Measurements from ENCODE around the gene SPECC1L. TPM values are rescaled to one million over a fixed set of nuclear protein-coding genes. Genes with fewer than 3 reads are reported as not detected.
A peak's percentile ranks its signal among the peaks of the same experiment; 100 is the strongest.

SPECC1L gene
- 10 to 100 TPM; 61.9 to 69.1 TPM for total RNA-seq
- polyA plus RNA-seq (2013, experiment 1 of 2): 37.2 TPM
- 37.3 TPM for polyA plus RNA-seq (2013, experiment 2 of 2)
- long read RNA-seq, experiment 1, partial matches to known transcripts: 7 of 7 reads
- long read RNA-seq, experiment 1, other reads (novel, unspliced or antisense): 0 of 7 reads
- long read RNA-seq, experiment 2, full-length matches to known transcripts: 37 of 67 reads
- long read RNA-seq, experiment 2, partial matches to known transcripts: 16 of 67 reads
- long read RNA-seq, experiment 2, other reads (novel, unspliced or antisense): 14 of 67 reads
- long read RNA-seq, experiment 3, full-length matches to known transcripts: 28 of 131 reads
- long read RNA-seq, experiment 3, partial matches to known transcripts: 86 of 131 reads
- long read RNA-seq, experiment 3, other reads (novel, unspliced or antisense): 17 of 131 reads
- long read RNA-seq, experiment 4, partial matches to known transcripts: 1 of 1 reads
- long read RNA-seq, experiment 4, other reads (novel, unspliced or antisense): 0 of 1 reads

- peak within 1 kb of the TSS; percentile 70 for H3K4me3 Mint-ChIP-seq
- no peaks in the 10 kb centered on the region for H3K36me3 ChIP-seq (ENCODE audit: control insufficient read depth, insufficient read depth, low read length)
- peak within 1 kb of the TSS; percentile 100 for H3K4me3 ChIP-seq (ENCODE audit: low read length)
- peaks cover 4% of the 10 kb centered on the region for H3K36me3 Mint-ChIP-seq (ENCODE audit: low read depth)
- H3K27me3 ChIP-seq (ENCODE audit: control insufficient read depth, insufficient read depth, low read length, poor library complexity, severe bottlenecking): no peaks in the 10 kb centered on the region
- WGBS, 2 experiments (ENCODE audit: insufficient coverage in 1 of 2, insufficient read length in 1 of 2): 0% methylated on average over 42 to 89 of the region's 89 CpGs
- peak; percentile 22 for TF ChIP-seq CTCF (conservative IDR thresholded peaks at IDR 0.05)
- no peaks in the 10 kb centered on the region for H3K9me3 Mint-ChIP-seq
- peak within 1 kb of the TSS; percentile 93 for H3K9ac ChIP-seq (ENCODE audit: extremely low read depth, low read length, poor library complexity, severe bottlenecking)
- H3K27me3 Mint-ChIP-seq (ENCODE audit: insufficient read depth): no peaks in the 10 kb centered on the region
- H3K4me1 ChIP-seq (ENCODE audit: control insufficient read depth, insufficient read depth, low read length): no peaks in the 10 kb centered on the region
- DNase-seq: peak; percentile 98
- no peaks in the 10 kb centered on the region for H3K9me3 ChIP-seq (ENCODE audit: control insufficient read depth, low read length)
- peaks cover 33% of the 10 kb centered on the region for H3K4me1 Mint-ChIP-seq
- peak within 1 kb of the TSS; percentile 90 for H3K27ac ChIP-seq (ENCODE audit: low read depth, low read length)
- H3K27ac Mint-ChIP-seq: peak within 1 kb of the TSS; percentile 92
Measured at GRCh38 chr22:24270556-24271385, at the start of gene SPECC1L. Gene SPECC1L (plus strand): TSS chr22:24270831. CDS start chr22:24302232, 31,401 bp downstream.

- Mint-ChIP-seq H3K27ac (no peak overlapping the region), H3K4me3 (no peak overlapping the region), H3K4me1 (no peaks in the 10 kb centered on the region), H3K9me3 (peaks cover 9% of the 10 kb centered on the region), H3K27me3 (ENCODE audit: insufficient read depth) (no peaks in the 10 kb centered on the region), H3K36me3 (ENCODE audit: low read depth) (no peaks in the 10 kb centered on the region)
- TF ChIP-seq CTCF (conservative IDR thresholded peaks at IDR 0.05): no peak
- H3K9ac ChIP-seq (ENCODE audit: extremely low read depth, low read length, poor library complexity, severe bottlenecking): no peak overlapping the region
- H3K9me3 ChIP-seq (ENCODE audit: control insufficient read depth, low read length): no peaks in the 10 kb centered on the region
- no peaks in the 10 kb centered on the region for H3K4me1 ChIP-seq (ENCODE audit: control insufficient read depth, insufficient read depth, low read length)
- H3K27ac ChIP-seq (ENCODE audit: low read depth, low read length): no peak overlapping the region
- 100% methylated on average over 1 of the region's 1 CpG; no CpG with 5 or more reads in 1 of the 2 experiments for WGBS, 2 experiments (ENCODE audit: insufficient coverage in 1 of 2, insufficient read length in 1 of 2)
- H3K4me3 ChIP-seq (ENCODE audit: low read length): no peak overlapping the region
- no peaks in the 10 kb centered on the region for H3K36me3 ChIP-seq (ENCODE audit: control insufficient read depth, insufficient read depth, low read length)
- no peaks in the 10 kb centered on the region for H3K27me3 ChIP-seq (ENCODE audit: control insufficient read depth, insufficient read depth, low read length, poor library complexity, severe bottlenecking)
- no peak for DNase-seq
Measured at GRCh38 chr22:24224468-24224867, 46.2 kb upstream of the SPECC1L start.

GRCh38 chr22:24225044-24225601 lies 45.5 kb upstream of the SPECC1L start:
- Mint-ChIP-seq H3K27me3 (ENCODE audit: insufficient read depth) (no peaks in the 10 kb centered on the region), H3K4me3 (no peak overlapping the region), H3K9me3 (peaks cover 9% of the 10 kb centered on the region), H3K36me3 (ENCODE audit: low read depth) (no peaks in the 10 kb centered on the region), H3K4me1 (no peaks in the 10 kb centered on the region), H3K27ac (no peak overlapping the region)
- H3K9ac ChIP-seq (ENCODE audit: extremely low read depth, low read length, poor library complexity, severe bottlenecking): no peak overlapping the region
- no peak for DNase-seq
- H3K27me3 ChIP-seq (ENCODE audit: control insufficient read depth, insufficient read depth, low read length, poor library complexity, severe bottlenecking): no peaks in the 10 kb centered on the region
- no peaks in the 10 kb centered on the region for H3K4me1 ChIP-seq (ENCODE audit: control insufficient read depth, insufficient read depth, low read length)
- H3K4me3 ChIP-seq (ENCODE audit: low read length): no peak overlapping the region
- no peak for TF ChIP-seq CTCF (conservative IDR thresholded peaks at IDR 0.05)
- no peaks in the 10 kb centered on the region for H3K9me3 ChIP-seq (ENCODE audit: control insufficient read depth, low read length)
- WGBS, 2 experiments (ENCODE audit: insufficient coverage in 1 of 2, insufficient read length in 1 of 2): 86 to 87% methylated on average over 4 to 14 of the region's 14 CpGs
- H3K36me3 ChIP-seq (ENCODE audit: control insufficient read depth, insufficient read depth, low read length): no peaks in the 10 kb centered on the region
- H3K27ac ChIP-seq (ENCODE audit: low read depth, low read length): no peak overlapping the region
